ENCODE results near the gene CDH23. TPM values are rescaled to one million over a fixed set of nuclear protein-coding genes. Genes with fewer than 3 reads are reported as not detected.

The CDH23 gene
- polyA plus RNA-seq, 4 donors, result 0.60 to 2.9 (median 1.5) TPM

GRCh38 chr10:71528371-71529206 lies 131.9 kb downstream of the CDH23 start:
- no peak for DNase-seq (ENCODE audit: low read depth in 4 of 4, low spot score in 3 of 4)

DNA sequence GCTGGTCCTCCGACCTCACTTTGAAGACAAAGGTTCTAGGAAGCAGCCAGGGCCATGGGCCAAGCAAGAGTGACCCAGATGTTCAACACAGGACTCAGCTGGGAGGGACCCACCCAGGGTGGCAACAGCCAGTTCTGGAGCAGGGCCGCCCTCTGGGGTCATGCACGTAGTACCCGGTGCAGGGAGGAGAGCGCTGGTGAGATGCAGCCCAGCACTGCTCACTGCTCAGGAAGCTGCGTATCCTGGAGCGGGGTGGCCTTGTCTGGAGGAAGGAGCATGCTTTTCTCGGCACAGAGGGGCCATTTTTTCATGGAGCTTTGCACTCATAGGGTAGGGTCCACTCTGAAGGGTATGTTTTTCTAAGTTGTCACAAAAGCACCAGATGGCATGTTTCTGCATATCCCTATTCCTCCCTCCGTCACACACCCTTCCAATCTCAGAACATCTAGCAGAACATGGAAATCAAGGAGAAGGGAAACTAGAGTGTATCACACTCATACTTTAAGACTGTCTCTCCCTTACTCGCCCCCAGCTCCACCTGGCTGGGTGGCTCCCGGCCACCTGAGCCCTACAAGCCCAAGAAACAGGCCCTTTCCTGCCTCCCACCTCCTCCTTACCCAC lies 132.6 kb downstream of the CDH23 start:
- no peak for DNase-seq (ENCODE audit: low read depth in 4 of 4, low spot score in 3 of 4)

DNA sequence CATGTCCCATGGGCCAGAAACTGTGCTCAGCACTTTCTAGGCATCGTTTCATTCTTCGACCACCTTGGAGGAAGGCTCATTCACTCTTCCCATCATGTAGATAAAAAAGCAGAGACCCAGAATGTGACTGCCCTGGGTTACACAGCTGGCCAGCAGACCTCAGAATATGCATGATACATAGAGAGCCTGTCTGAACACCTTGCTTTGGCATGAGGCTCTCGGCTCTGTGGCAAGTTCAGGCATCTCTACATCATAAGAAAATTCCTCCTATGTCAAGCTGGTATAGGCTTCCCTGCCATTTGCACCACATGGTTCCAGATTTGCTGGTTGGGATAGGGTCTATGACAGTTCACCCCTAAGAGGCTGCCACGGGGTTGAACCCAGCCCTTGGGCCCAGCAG lies 134.1 kb downstream of the CDH23 start:
- DNase-seq (ENCODE audit: low read depth in 4 of 4, low spot score in 3 of 4), result no peak

GRCh38 chr10:71531485-71532446 lies 135.0 kb downstream of the CDH23 start:
- DNase-seq (ENCODE audit: low read depth in 4 of 4, low spot score in 3 of 4), result no peak

- DNase-seq (ENCODE audit: low read depth in 4 of 4, low spot score in 3 of 4), result no peak
Observed at GRCh38 chr10:71532878-71533277, 136.2 kb downstream of the CDH23 start.

GRCh38 chr10:71533936-71534335 lies 137.2 kb downstream of the CDH23 start:
- DNase-seq (ENCODE audit: low read depth in 4 of 4, low spot score in 3 of 4), result no peak

GRCh38 chr10:71534568-71535194 lies 138.0 kb downstream of the CDH23 start:
- no peak for DNase-seq (ENCODE audit: low read depth in 4 of 4, low spot score in 3 of 4)

- no peak for DNase-seq (ENCODE audit: low read depth in 4 of 4, low spot score in 3 of 4)
Observed at GRCh38 chr10:71536332-71536731, 139.6 kb downstream of the CDH23 start.

DNA sequence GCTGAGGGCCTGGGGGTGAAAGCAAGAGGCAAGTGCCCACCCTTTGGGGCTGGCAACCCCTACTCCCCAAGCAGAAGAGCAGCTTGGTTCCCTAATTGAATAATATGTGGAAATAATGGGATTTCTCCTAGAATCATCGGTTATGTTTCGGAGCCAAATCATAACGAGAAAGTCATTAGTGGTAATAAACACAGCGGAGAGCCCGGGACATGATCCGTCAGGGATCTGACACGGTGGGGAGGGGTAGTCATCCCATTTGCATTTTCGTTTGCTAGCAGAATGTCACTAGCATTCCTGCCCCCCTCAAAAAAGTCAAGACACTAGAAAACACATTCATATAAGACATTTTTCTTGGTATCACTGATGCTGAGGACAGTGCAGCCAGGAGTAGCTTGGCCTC lies 140.4 kb downstream of the CDH23 start:
- DNase-seq (ENCODE audit: low read depth in 4 of 4, low spot score in 3 of 4), result no peak

- DNase-seq (ENCODE audit: low read depth in 4 of 4, low spot score in 3 of 4), result no peak
Observed at GRCh38 chr10:71537681-71538080, 141.0 kb downstream of the CDH23 start.

- DNase-seq (ENCODE audit: low read depth in 4 of 4, low spot score in 3 of 4), result no peak
Observed at GRCh38 chr10:71538608-71539260, 142.0 kb downstream of the CDH23 start.

GRCh38 chr10:71539442-71540118 lies 142.9 kb downstream of the CDH23 start:
- DNase-seq (ENCODE audit: low read depth in 4 of 4, low spot score in 3 of 4), result no peak

DNA sequence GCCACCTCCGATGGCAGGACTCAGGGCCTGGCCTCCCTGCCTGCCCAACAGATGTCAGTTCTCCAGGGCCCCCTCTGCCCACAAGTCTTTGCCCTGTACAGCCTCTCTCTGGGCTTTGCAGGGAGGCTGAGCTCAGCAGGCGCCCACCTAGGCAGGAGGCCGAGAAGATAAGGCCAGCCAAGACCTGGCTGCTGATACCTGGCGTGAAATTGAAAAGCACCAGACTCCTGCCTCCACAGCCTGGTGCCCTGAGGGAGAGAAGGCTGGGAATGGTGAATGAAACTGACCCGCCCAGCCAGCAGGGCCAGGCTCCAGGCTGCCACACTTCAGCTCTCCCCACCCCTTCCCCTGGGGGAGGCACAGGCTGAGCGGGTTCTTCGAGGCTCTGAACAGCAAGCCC lies 145.8 kb downstream of the CDH23 start:
- DNase-seq (ENCODE audit: low read depth in 4 of 4, low spot score in 3 of 4), result no peak

- DNase-seq (ENCODE audit: low read depth in 4 of 4, low spot score in 3 of 4), result no peak
Observed at GRCh38 chr10:71543608-71544170, 147.0 kb downstream of the CDH23 start.

DNA sequence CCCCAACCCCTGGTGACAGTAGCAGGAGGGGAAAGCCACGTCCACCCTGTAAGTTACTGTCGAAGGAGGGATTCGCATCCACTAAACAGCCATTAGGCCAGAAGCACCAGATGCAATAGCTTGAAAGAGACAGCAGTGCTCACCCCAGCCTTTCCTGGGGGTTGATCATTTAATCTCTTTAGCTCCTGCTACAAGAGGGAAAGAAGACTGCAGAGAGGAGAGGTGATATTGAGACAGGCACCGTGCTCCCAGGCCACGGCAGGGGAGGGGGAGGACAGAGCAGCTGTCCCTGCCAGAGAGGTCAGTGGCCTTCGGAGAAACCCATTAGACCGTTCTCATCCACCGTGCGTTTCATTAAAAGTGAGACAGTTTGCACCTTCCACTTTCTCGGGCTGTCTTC lies 148.3 kb downstream of the CDH23 start:
- no peak for DNase-seq (ENCODE audit: low read depth in 4 of 4, low spot score in 3 of 4)

GRCh38 chr10:71546220-71546619 lies 149.5 kb downstream of the CDH23 start:
- DNase-seq (ENCODE audit: low read depth in 4 of 4, low spot score in 3 of 4), result no peak

- no peak for DNase-seq (ENCODE audit: low read depth in 4 of 4, low spot score in 3 of 4)
Observed at GRCh38 chr10:71547312-71547711, 150.6 kb downstream of the CDH23 start.

- peak; percentile 54 to 71 (median 61) for DNase-seq (ENCODE audit: low read depth in 4 of 4, low spot score in 3 of 4)
Observed at GRCh38 chr10:71547876-71548846, 151.4 kb downstream of the CDH23 start.
